ENCODE data around the gene ATF7.

Gene ATF7

GRCh38 chr12:53523131-53523530, 103.1 kb downstream of the ATF7 start:
- no peak for DNase-seq (ENCODE audit: low read depth)

GRCh38 chr12:53518381-53518780, 107.8 kb downstream of the ATF7 start:
- no peak for DNase-seq (ENCODE audit: low read depth)

GRCh38 chr12:53516758-53517455, 109.3 kb downstream of the ATF7 start:
- no peak for DNase-seq (ENCODE audit: low read depth)

GRCh38 chr12:53515291-53515680, 110.9 kb downstream of the ATF7 start:
- DNase-seq (ENCODE audit: low read depth): no peak

- no peak for DNase-seq (ENCODE audit: low read depth)
Observed at GRCh38 chr12:53514628-53515290, 111.4 kb downstream of the ATF7 start.

- DNase-seq (ENCODE audit: low read depth): no peak
Observed at GRCh38 chr12:53513712-53514410, 112.3 kb downstream of the ATF7 start.

GRCh38 chr12:53510181-53510812, 115.9 kb downstream of the ATF7 start:
- DNase-seq (ENCODE audit: low read depth): no peak

- DNase-seq (ENCODE audit: low read depth): peak; percentile 68
Observed at GRCh38 chr12:53508534-53509170, 117.5 kb downstream of the ATF7 start.

- no peak for DNase-seq (ENCODE audit: low read depth)
Observed at GRCh38 chr12:53507603-53507885, 118.6 kb downstream of the ATF7 start.

- DNase-seq (ENCODE audit: low read depth): no peak
Observed at GRCh38 chr12:53506881-53507602, 119.1 kb downstream of the ATF7 start, which contains the start of gene NPFF. Gene NPFF (minus strand): TSS chr12:53507484. CDS start chr12:53507474, 10 bp downstream.

GRCh38 chr12:53506450-53506785, 119.8 kb downstream of the ATF7 start:
- DNase-seq (ENCODE audit: low read depth): no peak

- no peak for DNase-seq (ENCODE audit: low read depth)
Observed at GRCh38 chr12:53505555-53506449, 120.4 kb downstream of the ATF7 start.

GRCh38 chr12:53505086-53505485, 121.1 kb downstream of the ATF7 start:
- DNase-seq (ENCODE audit: low read depth): no peak

- no peak for DNase-seq (ENCODE audit: low read depth)
Observed at GRCh38 chr12:53504004-53504920, 121.9 kb downstream of the ATF7 start.

GRCh38 chr12:53502983-53503728, 123.0 kb downstream of the ATF7 start:
- DNase-seq (ENCODE audit: low read depth): no peak

GRCh38 chr12:53502331-53502730, 123.9 kb downstream of the ATF7 start:
- DNase-seq (ENCODE audit: low read depth): no peak

GRCh38 chr12:53501615-53502181, 124.5 kb downstream of the ATF7 start:
- DNase-seq (ENCODE audit: low read depth): no peak

GRCh38 chr12:53500776-53501614, 125.2 kb downstream of the ATF7 start, which contains the start of gene TARBP2:
Gene TARBP2 (plus strand): TSS chr12:53501283. CDS start chr12:53501409, 126 bp downstream.
- DNase-seq (ENCODE audit: low read depth): peak; percentile 96

Measured in activated T-helper 1 cell treated with Interleukin-2 at 50 U/mL for 16 hours (primary cell).